Activated CD4-positive, alpha-beta memory T cell treated with anti-CD3 and anti-CD28 coated beads for 36 hours (primary cell): ENCODE measurements around the gene TENT5C. TPM values are rescaled to one million over a fixed set of nuclear protein-coding genes. Genes with fewer than 3 reads are reported as not detected.
A peak's percentile ranks its signal among the peaks of the same experiment; 100 is the strongest.

ENCODE experiments used
- CTCF ChIA-PET: fragments of 350-600 bp; sonication (Branson Sonifier 250); formaldehyde crosslinking; loops from one replicate; lab custom pipeline; 2021; ENCODE audit warnings: antibody characterized with exemption, inconsistent platforms; lab: Charles Lee
- POLR2A ChIA-PET: fragments of 350-600 bp; sonication (Branson Sonifier 250); formaldehyde crosslinking; loops from one replicate; lab custom pipeline; 2021; ENCODE audit warnings: antibody characterized with exemption; lab: Charles Lee
- DNase-seq: peaks from one replicate; pipeline ENCODE4 v3.0.0-alpha.2; 2020
- H3K27ac Mint-ChIP-seq: one replicate; pipeline ENCODE4 v1.8.0; 2021; ENCODE audit warnings: mixed read lengths
- H3K27me3 Mint-ChIP-seq: one replicate; pipeline ENCODE4 v1.8.0; 2021; ENCODE audit warnings: mixed read lengths
- H3K36me3 Mint-ChIP-seq: one replicate; pipeline ENCODE4 v1.8.0; 2021; ENCODE audit warnings: mixed read lengths
- H3K4me1 Mint-ChIP-seq: one replicate; pipeline ENCODE4 v1.8.0; 2021; ENCODE audit warnings: low read depth, mixed read lengths
- H3K4me3 Mint-ChIP-seq: one replicate; pipeline ENCODE4 v1.8.0; 2021; ENCODE audit warnings: mild to moderate bottlenecking, mixed read lengths
- H3K9me3 Mint-ChIP-seq: one replicate; pipeline ENCODE4 v1.8.0; 2021; ENCODE audit warnings: mixed read lengths
- intact Hi-C: fragments of 100-400 bp; cut with micrococcal nuclease; formaldehyde crosslinking; loops from one replicate; pipeline ENCODE4 v1.15.1; 2023
- total RNA-seq, 2 experiments: library from RNA; stranded (reverse); gene quantifications; one replicate each; pipeline ENCODE4 v1.2.3, GENCODE V29; 2021

Gene TENT5C
- total RNA-seq, 2 experiments from 2014 or later, result 13.8 to 14.0 TPM

DNA sequence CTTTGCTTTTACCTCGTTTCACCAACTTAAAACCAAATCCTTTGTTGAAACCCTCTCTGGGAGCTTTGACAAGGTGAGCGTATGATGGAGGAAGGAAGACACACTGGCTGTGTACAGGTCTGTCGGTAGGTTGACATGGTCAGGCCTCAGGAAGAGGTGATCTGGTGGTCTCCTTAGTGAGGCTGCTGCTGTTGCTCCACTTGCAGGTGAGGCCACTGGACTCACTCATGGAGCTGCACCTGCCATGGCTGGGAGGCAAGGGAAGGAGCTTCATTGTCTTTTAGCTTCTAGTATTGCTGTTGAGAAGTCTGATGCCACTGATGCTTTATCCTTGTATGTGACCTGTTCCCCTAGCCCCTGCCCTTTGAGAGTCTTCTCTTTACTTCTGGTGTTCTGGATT lies 35.7 kb downstream of the TENT5C start:
- intact Hi-C loops, result no loop called here
- Mint-ChIP-seq H3K9me3 (no peaks in the 10 kb centered on the region), H3K4me1 (peaks cover 3% of the 10 kb centered on the region), H3K4me3 (no peak overlapping the region), H3K27ac (no peak overlapping the region), H3K36me3 (no peaks in the 10 kb centered on the region), H3K27me3 (peaks cover 4% of the 10 kb centered on the region)
- ChIA-PET CTCF (interaction anchor here (3.5 kb wide), 1 partner anchor 107 kb away, joined by 12 read pairs; no protein-coding TSS in a partner anchor), POLR2A (interaction anchor here (1.5 kb wide), 1 partner anchor 15 kb away, joined by 5 read pairs; no protein-coding TSS in a partner anchor)
- DNase-seq, result no peak

DNA sequence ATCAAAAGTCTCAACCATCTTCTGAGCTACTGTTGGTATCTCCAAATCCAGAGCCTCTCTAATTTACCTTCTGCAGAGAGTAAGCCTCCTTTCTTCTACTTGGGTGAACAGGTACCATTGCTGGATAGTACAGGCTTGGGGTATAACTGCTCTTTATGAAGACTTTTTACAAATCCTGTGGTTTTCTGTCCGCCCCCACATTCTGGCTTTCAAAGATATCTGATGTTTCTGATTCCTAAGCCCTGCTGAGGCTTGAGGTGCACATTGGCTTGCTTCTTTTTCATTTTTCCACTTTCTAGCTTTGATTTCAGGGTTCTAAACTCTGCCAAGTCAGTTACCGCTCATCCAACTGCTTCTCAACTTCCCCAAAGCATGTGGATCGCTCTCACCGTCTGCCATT lies 37.1 kb downstream of the TENT5C start:
- Mint-ChIP-seq H3K4me1 (no peaks in the 10 kb centered on the region), H3K36me3 (no peaks in the 10 kb centered on the region), H3K27me3 (peaks cover 6% of the 10 kb centered on the region), H3K4me3 (no peak overlapping the region), H3K9me3 (no peaks in the 10 kb centered on the region), H3K27ac (no peak overlapping the region)
- ChIA-PET POLR2A (no interaction called here), CTCF (interaction anchor here (2.9 to 3.5 kb wide), 2 partner anchors 13 to 108 kb away, joined by 12 read pairs; no protein-coding TSS in a partner anchor)
- no peak for DNase-seq
- intact Hi-C loops, result loop anchor here (2.0 kb wide), 1 partner anchor 14 kb away; no protein-coding TSS in a partner anchor

DNA sequence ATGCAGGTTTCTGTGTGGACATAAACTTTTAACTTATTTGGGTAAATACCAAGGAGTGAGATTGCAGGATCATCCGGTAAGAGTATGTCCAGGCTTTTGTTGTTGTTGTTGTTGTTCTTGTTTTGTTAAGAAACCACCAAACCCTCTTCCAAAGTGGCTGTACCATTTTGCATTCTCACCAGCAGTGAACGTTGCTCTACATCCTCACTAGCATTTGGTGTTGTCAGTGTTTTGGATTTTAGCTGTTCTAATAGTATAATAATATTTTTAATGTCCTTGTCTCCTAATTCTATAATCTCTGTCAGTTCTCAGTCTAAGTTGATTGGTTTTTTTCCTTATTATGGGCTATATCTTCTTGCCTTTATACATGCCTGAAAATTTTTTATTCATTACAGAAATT lies 37.8 kb downstream of the TENT5C start:
- Mint-ChIP-seq H3K27ac (no peak overlapping the region), H3K36me3 (no peaks in the 10 kb centered on the region), H3K4me1 (peaks cover 2% of the 10 kb centered on the region), H3K4me3 (no peak overlapping the region), H3K9me3 (no peaks in the 10 kb centered on the region), H3K27me3 (peaks cover 6% of the 10 kb centered on the region)
- ChIA-PET POLR2A (no interaction called here), CTCF (interaction anchor here (0.6 to 2.9 kb wide), 4 partner anchors 11 to 109 kb away, joined by 3 to 12 read pairs (median 3); no protein-coding TSS in a partner anchor)
- intact Hi-C loops, result loop anchor here (2.0 kb wide), 1 partner anchor 13 kb away; no protein-coding TSS in a partner anchor
- no peak for DNase-seq

DNA sequence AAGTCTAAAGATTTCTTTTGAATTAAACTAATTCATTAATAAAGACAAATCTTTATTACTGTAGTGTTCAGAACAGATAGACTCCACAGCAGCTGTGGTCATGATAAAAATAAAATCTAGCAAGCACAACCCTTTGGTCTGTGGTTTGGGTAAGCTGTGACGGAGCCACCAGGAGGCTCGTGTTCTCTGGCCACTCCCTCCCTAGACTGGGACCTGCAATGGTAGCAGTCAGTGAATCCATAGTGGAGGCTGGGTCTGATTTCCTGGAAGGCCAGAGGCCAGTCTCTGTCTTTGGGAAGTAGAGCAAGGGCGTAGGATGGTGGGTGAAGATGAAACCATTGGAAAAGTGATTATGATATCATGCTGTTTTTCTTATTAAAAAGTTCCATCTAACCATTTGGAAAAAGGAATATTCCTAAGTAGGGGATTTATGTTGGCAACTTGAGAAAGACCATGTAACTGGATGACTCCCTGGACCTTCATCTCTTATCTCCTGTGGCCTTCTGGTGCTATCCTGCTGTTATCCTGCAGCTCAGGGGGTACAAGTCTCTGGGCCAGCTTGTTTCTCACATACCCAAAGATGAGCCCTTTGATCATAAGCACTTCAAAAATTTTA lies 39.0 kb downstream of the TENT5C start:
- POLR2A ChIA-PET, result no interaction called here
- Mint-ChIP-seq H3K27ac (no peak overlapping the region), H3K9me3 (no peaks in the 10 kb centered on the region), H3K4me1 (peaks cover 8% of the 10 kb centered on the region), H3K36me3 (no peaks in the 10 kb centered on the region), H3K4me3 (no peak overlapping the region), H3K27me3 (peaks cover 6% of the 10 kb centered on the region)
- CTCF ChIA-PET, result interaction anchor here (0.7 to 2.9 kb wide), 3 partner anchors 11 to 250 kb away, joined by 3 to 12 read pairs (median 3); no protein-coding TSS in a partner anchor
- intact Hi-C loops, result no loop called here
- DNase-seq, result no peak

DNA sequence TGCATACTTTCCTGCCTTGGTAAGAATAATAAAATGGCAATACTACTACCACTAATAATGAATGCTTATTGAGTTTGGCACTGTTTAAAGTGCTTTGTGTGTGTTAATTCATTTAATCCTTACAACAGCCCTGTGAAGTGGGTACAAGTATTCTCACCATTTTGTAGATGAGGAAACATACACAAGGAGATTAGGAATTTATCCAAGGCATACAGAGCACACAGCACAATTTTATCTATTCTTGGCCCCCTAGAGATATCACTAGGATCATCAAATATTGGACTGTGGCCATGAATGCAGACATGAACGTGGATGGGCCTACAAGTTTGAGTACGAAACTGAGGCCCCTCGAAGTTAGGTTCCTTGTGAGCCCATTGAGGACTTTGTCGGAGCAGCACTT lies 39.5 kb downstream of the TENT5C start:
- Mint-ChIP-seq H3K27ac (no peak overlapping the region), H3K9me3 (no peaks in the 10 kb centered on the region), H3K4me1 (peaks cover 8% of the 10 kb centered on the region), H3K36me3 (no peaks in the 10 kb centered on the region), H3K4me3 (no peak overlapping the region), H3K27me3 (peaks cover 6% of the 10 kb centered on the region)
- no peak for DNase-seq
- ChIA-PET POLR2A (no interaction called here), CTCF (interaction anchor here (0.7 to 2.9 kb wide), 3 partner anchors 10 to 250 kb away, joined by 3 to 12 read pairs (median 3); no protein-coding TSS in a partner anchor)
- intact Hi-C loops, result no loop called here

DNA sequence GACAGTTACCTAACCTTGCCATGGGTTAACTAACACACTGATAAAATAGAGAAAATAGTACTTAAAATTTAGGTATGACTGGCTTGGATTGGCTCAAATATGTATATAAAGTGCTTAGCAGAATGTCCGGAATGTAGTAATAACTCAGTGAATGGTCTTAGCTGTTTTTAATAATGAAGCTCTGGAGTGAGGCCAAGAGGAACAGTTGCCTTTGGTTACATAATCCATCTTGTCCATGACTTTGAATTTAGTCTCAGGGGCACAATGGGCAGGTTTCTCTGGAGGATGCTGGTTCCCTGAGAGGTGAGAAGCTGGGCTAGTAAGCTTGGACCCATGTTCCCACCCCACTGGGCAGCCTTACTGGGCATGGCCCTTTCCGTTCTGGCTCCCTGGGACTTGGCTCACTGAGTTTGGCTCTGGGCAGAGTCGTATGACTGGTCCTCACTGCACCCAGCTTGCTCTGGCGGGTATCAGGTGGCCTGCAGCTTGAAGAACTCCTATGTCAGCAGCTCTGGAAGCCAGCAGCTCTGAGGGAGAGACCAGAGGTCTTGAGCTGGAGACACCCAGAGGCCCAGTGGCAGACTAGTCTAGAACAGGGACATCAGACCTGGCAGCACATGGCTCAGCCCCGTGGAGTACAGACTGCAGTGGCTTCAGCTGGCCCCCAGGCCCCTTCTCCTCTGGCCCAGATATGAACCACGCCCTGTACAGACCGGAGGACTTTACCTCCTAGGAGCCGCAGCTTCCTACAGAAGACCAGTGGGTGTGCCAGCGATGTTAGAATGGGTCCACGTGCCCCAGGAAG lies 40.4 kb downstream of the TENT5C start:
- H3K9me3 Mint-ChIP-seq, result no peaks in the 10 kb centered on the region
- H3K27ac Mint-ChIP-seq, result no peak overlapping the region
- peaks cover 9% of the 10 kb centered on the region for H3K4me1 Mint-ChIP-seq
- CTCF ChIA-PET, result no interaction called here
- H3K27me3 Mint-ChIP-seq, result peaks cover 6% of the 10 kb centered on the region
- no peak for DNase-seq
- intact Hi-C loops, result no loop called here
- H3K4me3 Mint-ChIP-seq, result no peak overlapping the region
- POLR2A ChIA-PET, result no interaction called here
- no peaks in the 10 kb centered on the region for H3K36me3 Mint-ChIP-seq

DNA sequence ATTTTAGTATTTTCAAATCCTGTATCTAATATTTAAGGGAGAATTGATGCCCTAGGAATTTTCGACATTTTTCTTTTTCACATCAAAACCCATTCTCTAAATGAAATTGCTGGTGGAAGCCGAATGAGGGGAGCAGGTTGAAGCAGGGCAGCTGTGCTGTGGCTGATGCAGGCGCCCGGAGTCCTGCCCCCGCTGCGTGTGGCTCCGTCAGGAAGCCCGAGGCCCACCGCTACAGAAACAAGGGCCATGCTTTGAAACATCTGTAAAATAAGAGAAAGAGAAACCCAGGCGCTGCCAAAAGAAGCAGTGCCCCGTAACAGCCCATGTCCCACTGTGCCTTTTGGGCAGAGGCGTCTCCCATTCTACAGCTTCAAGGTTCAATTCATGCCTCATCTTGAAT lies 41.1 kb downstream of the TENT5C start:
- peaks cover 6% of the 10 kb centered on the region for H3K27me3 Mint-ChIP-seq
- no peak overlapping the region for H3K4me3 Mint-ChIP-seq
- intact Hi-C loops, result no loop called here
- peaks cover 13% of the 10 kb centered on the region for H3K4me1 Mint-ChIP-seq
- CTCF ChIA-PET, result no interaction called here
- no peak overlapping the region for H3K27ac Mint-ChIP-seq
- no peaks in the 10 kb centered on the region for H3K36me3 Mint-ChIP-seq
- DNase-seq, result no peak
- H3K9me3 Mint-ChIP-seq, result no peaks in the 10 kb centered on the region
- POLR2A ChIA-PET, result no interaction called here

DNA sequence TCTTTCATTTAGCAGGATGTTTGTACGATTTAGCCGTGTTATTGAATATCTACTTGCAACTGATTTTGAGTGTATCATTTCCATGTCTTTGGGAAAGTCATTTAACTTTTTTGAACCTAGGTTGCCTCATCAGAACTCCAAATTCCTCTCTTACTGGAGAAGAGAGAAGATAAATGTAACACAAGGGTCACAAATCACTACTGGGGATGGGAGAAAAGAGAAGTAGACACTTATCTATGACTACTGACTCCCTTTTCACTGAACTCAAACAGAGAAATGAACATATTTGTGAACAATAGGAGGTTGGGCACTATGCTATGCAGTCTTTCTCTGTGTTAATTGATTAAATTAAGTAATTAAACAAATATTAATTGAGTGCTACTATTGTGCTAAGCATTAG lies 42.2 kb downstream of the TENT5C start:
- no peak overlapping the region for H3K4me3 Mint-ChIP-seq
- H3K9me3 Mint-ChIP-seq, result no peaks in the 10 kb centered on the region
- peaks cover 6% of the 10 kb centered on the region for H3K27me3 Mint-ChIP-seq
- H3K36me3 Mint-ChIP-seq, result no peaks in the 10 kb centered on the region
- peaks cover 23% of the 10 kb centered on the region for H3K4me1 Mint-ChIP-seq
- intact Hi-C loops, result no loop called here
- H3K27ac Mint-ChIP-seq, result no peak overlapping the region
- DNase-seq, result no peak
- ChIA-PET CTCF (interaction anchor here (1.1 kb wide), 1 partner anchor 110 kb away, joined by 4 read pairs; no protein-coding TSS in a partner anchor), POLR2A (no interaction called here)

DNA sequence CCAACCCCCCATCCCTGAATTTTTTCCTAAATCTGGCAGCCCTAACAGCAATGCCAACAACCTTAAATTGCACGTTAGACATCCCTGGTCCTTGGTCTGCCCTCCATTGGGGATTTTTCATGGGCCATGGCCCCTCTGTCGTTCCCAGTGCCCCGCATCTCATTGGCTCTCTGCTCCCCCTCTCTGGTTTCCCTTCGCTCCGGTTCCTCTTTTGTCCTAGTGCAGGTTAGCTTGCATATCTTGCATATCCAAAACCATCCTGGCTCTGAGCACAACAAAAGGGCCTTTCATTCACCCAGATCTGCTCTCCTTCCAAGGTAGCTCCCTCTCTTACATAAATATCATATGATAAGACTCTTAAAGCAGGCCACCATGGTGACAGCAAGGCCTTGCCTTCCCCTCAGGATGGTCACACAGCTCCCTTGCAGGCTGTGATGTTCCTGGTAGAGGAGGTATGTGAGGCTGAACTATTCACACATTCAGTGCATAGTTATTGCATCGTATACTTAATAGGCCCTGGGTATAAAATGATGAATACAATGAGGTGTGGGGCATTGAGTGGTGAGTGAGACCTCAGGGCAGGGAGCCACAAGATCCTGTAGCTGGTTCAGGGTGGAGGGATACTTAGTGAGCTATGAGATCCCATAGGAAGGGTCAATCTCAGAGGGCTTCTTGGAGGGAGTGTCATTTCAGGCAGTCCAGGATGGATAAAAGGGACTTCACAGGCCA lies 45.2 kb downstream of the TENT5C start:
- DNase-seq, result no peak
- H3K27ac Mint-ChIP-seq, result no peak overlapping the region
- ChIA-PET POLR2A (no interaction called here), CTCF (interaction anchor here (0.6 to 1.1 kb wide), 2 partner anchors 23 to 109 kb away, joined by 3 to 5 read pairs; no protein-coding TSS in a partner anchor)
- H3K9me3 Mint-ChIP-seq, result no peaks in the 10 kb centered on the region
- H3K4me1 Mint-ChIP-seq, result peaks cover 53% of the 10 kb centered on the region
- no peak overlapping the region for H3K4me3 Mint-ChIP-seq
- H3K36me3 Mint-ChIP-seq, result no peaks in the 10 kb centered on the region
- H3K27me3 Mint-ChIP-seq, result peaks cover 1% of the 10 kb centered on the region
- intact Hi-C loops, result no loop called here

DNA sequence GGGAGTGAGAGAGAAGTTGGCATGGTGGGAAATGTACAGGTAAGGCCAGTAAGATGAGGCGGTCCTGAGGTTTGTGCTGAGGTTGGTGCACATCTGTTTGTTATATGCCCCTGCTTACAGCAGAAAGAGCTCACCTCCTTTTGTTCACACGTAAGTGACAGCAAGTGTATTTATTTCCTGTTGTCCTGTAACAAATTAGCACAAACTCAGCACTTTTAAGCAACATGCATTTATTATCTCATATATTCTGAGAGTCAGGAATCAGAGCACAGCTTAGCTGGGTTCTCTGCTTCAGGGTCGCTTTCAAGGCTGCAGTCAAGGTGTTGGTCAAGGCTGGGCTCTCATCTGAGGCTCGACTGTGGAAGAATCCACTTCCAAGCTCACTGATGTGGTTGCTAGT lies 45.8 kb downstream of the TENT5C start:
- H3K4me1 Mint-ChIP-seq, result peaks cover 59% of the 10 kb centered on the region
- H3K4me3 Mint-ChIP-seq, result no peak overlapping the region
- peaks cover 3% of the 10 kb centered on the region for H3K27me3 Mint-ChIP-seq
- DNase-seq, result no peak
- intact Hi-C loops, result no loop called here
- no peaks in the 10 kb centered on the region for H3K36me3 Mint-ChIP-seq
- no peaks in the 10 kb centered on the region for H3K9me3 Mint-ChIP-seq
- H3K27ac Mint-ChIP-seq, result no peak overlapping the region
- CTCF ChIA-PET, result interaction anchor here (1.1 kb wide), 1 partner anchor 23 kb away, joined by 3 read pairs; no protein-coding TSS in a partner anchor
- POLR2A ChIA-PET, result no interaction called here

DNA sequence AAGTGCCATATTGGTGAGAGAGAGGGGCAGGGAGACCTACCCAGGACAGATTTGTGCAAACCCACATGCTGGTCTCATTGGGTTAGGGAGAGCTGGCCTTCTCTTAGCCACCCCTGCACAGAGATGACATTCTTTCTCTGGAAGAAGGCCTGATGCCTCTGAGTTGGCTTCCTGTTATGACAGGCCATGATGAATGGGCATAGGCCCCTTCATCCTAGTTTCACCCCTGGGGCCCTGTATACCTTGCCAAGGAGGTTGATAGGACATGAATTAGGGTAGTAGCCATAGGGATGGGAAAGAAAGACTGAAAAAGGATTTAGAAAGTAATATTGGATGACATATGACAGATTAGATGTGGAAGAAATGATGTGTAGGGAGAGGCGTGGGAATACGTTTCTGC lies 46.6 kb downstream of the TENT5C start:
- H3K36me3 Mint-ChIP-seq, result no peaks in the 10 kb centered on the region
- peaks cover 67% of the 10 kb centered on the region for H3K4me1 Mint-ChIP-seq
- peak overlapping the region; percentile 11 for H3K27ac Mint-ChIP-seq
- intact Hi-C loops, result no loop called here
- POLR2A ChIA-PET, result no interaction called here
- H3K27me3 Mint-ChIP-seq, result peaks cover 2% of the 10 kb centered on the region
- no peaks in the 10 kb centered on the region for H3K9me3 Mint-ChIP-seq
- CTCF ChIA-PET, result no interaction called here
- no peak overlapping the region for H3K4me3 Mint-ChIP-seq
- DNase-seq, result peak; percentile 62
